GM13977 (cell line): Measurements from ENCODE around the gene CRYGB.

ENCODE experiments used
- DNase-seq: peaks from one replicate; pipeline ENCODE4 v3.0.0; 2012; ENCODE audit warnings: low spot score
- CTCF ChIP-seq: IDR thresholded peaks from 2 replicates; pipeline ENCODE4 v1.5.1; 2012; ENCODE audit warnings: mild to moderate bottlenecking, control low read depth; ENCODE audit not compliant: insufficient read depth; ENCODE audit errors: extremely low read depth, missing control alignments
- in situ Hi-C: fragments of 300-500 bp; cut with MboI; formaldehyde crosslinking; loops from one replicate; pipeline ENCODE4 v1.12.0; 2022; ENCODE audit warnings: low sequenced_read_pairs, low pct_unique_long_range_greater_than_20kb, mixed read lengths, inconsistent platforms; ENCODE audit not compliant: unreplicated experiment

Gene CRYGB

GRCh38 chr2:208146006-208146405 is at the start of gene CRYGB:
Gene CRYGB (minus strand): TSS chr2:208146158. CDS start chr2:208146120, 38 bp downstream.
- TF ChIP-seq CTCF = no peak
- in situ Hi-C loops = no loop called here
- DNase-seq = no peak

GRCh38 chr2:208195531-208195930 is 49.6 kb upstream of the CRYGB start:
- in situ Hi-C loops = no loop called here
- no peak for DNase-seq
- no peak for TF ChIP-seq CTCF

- DNase-seq = no peak
- no peak for TF ChIP-seq CTCF
- in situ Hi-C loops = no loop called here
Observed at GRCh38 chr2:208192611-208193236, 46.8 kb upstream of the CRYGB start.

- TF ChIP-seq CTCF = no peak
- in situ Hi-C loops = no loop called here
- DNase-seq = no peak
Observed at GRCh38 chr2:208189810-208190503, 44.0 kb upstream of the CRYGB start, which contains the start of gene C2orf80. Gene C2orf80 (minus strand): TSS chr2:208190030. CDS start chr2:208186986, 3,044 bp downstream.

GRCh38 chr2:208189069-208189809 is 43.3 kb upstream of the CRYGB start:
- DNase-seq = no peak
- in situ Hi-C loops = no loop called here

More at GRCh38 chr2:208189069-208189809, 43.3 kb upstream of the CRYGB start:
- no peak for TF ChIP-seq CTCF
